Measurements from ENCODE around the gene ECM1.

The ECM1 gene

DNA sequence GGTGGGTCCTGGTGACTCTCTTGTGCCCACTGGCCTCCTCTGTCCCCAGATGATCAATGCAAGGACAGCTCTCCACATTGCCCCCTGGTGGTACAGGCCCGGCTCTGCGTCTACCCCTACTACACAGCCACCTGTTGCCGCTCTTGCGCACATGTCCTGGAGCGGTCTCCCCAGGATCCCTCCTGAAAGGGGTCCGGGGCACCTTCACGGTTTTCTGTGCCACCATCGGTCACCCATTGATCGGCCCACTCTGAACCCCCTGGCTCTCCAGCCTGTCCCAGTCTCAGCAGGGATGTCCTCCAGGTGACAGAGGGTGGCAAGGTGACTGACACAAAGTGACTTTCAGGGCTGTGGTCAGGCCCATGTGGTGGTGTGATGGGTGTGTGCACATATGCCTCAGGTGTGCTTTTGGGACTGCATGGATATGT lies 52.1 kb downstream of the ECM1 start:
- peak; percentile 69 for DNase-seq

DNA sequence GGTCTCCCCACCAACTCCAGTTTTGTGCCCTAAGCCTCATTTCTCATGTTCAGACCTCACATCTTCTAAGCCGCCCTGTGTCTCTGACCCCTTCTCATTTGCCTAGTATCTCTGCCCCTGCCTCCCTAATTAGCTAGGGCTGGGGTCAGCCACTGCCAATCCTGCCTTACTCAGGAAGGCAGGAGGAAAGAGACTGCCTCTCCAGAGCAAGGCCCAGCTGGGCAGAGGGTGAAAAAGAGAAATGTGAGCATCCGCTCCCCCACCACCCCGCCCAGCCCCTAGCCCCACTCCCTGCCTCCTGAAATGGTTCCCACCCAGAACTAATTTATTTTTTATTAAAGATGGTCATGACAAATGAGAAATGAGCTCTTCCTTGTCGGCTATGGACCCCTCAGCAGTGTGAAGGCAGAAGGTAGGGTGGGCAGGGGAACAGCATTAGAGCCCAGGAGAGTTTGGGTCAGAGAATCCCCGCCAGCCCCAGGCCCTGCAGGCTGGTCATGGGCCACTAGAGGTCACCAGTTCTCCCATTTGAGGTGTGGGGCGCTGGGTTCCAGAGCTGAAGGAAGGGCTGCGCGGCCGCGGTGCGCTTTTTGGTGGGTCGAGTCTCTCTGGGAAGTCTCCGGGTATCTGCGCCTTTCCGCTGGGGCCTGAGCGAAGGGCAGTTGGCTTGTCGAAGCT lies 52.8 kb downstream of the ECM1 start:
- DNase-seq, result peak; percentile 65

GRCh38 chr1:150561254-150561973 lies 53.5 kb downstream of the ECM1 start:
- peak; percentile 39 for DNase-seq

DNA sequence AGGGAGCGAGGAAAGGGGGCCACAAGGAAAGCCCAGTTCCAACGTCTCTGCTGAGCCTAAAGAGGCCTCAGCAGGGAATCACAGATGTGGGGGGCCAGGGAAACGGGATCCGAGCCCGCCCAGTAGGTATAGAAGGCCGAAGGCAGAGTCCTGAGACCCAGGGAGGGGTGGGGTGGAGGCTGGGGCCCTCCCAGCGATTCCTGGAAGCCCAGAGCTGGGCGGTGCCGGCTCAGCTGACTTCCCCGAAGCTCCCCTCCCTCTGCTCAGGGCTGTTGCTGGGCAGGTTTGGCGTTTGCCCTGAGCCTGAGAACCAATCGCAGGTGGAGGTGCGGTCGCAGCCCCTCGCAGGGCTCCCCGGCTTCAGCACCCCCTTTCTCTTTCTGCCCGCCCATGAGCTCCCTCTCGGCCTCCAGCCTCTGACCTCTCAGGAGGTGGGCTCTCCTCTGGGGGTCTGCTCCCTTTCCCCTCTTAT lies 54.1 kb downstream of the ECM1 start:
- DNase-seq, result peak; percentile 71

DNA sequence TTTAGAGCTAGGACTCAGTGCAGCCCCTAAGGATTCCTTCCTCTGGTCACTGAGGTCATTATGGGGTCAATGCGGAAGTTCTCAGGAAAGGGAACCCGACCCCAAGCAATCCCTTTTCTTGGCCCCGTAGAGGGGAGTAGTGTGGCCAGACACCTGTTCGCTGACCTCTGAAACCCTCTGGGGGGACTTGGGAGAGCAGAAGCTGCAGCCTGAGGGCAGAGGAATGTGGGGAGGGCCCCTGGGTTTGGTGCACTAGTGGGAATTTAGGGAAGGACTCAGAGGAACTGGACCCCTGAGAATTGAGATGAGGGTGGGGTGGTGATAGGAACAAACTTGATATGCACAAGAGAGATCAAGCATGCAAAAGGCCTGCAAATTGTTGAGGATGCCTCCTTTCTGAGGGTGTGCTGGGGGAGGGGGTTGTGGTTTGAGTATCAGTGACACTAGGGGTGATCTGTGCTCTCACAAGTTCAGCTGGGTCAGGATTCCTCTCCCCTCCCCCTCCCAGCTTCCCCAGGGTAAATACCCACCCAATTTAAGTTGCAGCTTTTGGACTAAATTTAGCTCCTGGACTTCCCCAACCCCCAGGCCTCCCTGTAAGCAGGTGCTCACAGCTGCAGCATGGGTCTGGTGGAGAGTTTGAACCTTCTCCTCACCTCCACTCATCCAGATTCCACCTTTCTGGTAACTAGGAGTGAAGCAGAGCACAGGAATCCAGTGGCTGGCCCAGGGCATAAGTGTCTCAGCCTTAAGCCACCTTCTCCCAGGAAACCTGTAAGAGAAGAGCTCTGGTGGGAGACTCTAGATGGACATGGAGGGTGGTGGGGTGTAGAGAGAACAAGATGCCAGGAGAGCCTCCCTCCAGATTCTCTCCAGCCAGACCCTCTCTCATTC lies 54.8 kb downstream of the ECM1 start:
- DNase-seq, result peak; percentile 63
